NCI-H128 (cell line): ENCODE measurements around the gene EFEMP1.

Experiments
- DNase-seq: peaks from one replicate; lab custom pipeline; 2025; ENCODE audit not compliant: unreplicated experiment; lab: John Stamatoyannopoulos, UW

EFEMP1 gene

DNA sequence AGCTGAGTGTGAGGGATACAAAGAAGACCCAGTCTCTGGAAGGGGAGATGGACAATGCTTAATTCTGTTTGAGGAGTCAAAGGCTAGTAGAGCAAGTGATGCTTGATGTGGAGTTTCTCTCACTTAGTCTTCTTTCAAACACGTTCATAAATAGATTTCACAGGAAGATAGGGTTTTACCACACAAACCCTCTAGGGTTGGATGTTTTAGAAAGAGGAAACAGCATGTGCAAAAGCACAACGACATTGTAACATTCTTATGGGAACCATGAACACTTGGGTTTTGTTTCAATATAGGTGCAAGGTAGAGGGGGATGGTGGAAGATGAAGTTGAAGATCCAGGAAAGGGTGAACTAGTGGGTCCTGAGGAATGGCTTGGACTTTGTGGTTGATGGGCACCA lies 10.8 kb upstream of the EFEMP1 start:
- DNase-seq, result no peak

DNA sequence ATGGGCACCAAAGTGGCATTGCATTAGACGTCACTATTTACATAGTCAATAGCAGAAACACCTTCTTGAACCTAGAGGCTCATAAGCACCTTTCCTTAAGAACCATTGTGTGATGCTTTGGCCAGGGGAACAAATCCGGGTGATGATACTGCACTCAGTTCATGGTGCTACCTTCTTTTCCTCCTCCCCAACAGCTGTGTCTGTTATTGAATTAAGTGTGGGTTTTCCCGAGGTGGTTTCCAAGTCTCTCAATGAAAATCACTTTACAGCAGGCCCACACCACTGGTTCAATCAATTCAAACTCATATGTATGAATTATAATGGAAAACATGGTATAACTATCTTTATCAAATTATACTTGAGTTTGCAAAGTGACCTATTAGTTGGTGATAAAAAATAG lies 9.3 kb upstream of the EFEMP1 start:
- DNase-seq, result no peak

DNA sequence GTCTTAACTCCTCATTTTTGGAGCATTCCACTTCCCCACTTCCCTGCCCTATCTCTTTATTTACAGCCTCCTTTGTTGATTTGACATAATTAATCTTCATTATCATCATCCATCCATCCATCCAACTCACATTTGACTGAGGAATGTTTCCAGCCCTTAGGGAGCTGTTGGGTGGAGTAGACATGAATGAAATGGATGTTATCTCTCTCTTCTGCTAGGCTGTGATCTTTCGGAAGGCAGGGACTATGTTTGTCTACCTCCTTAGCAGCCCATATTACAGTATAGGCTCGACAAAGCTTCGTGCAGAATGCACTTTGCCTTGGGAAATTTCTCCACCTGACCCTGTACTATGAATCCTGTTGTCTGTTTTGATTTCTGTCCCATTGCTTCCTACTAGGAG lies 7.7 kb upstream of the EFEMP1 start:
- DNase-seq, result no peak

DNA sequence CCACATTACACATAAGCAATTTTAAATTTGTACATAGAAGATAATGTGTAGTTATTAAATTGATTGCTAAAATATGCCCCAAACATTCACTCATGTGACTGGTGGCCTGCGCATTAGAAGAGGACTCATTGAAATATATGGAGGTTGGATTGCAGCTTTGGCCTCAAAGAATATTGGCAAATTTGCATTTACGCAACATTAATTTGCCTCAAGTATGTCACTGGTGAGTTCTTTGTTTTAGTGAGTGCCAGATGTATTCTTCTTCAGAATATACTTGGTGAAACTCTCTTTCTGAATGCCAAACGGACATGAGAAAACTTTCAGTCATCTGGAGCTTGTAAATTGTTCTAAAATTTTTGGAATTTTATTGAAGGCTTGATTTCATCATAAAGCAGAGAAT lies 5.9 kb upstream of the EFEMP1 start:
- DNase-seq, result no peak

DNA sequence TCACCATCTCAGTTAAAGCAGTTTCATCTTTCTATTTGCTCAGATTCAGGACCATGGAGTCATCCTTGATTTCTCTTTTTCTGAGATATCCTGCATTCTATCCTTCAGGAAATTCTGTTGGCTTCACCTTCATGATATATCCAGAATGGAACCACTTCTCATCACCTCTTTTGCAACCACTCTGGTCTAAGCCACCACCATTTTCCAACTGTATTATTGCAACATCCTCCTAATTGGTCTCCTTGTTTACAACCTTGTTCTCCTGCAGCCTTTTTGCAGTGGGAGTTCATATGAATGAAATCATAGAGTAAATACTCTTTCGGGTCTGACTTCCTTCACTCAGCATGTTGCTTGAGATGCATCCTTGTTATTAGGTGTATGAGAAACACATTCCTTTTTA lies 3.4 kb upstream of the EFEMP1 start:
- no peak for DNase-seq

DNA sequence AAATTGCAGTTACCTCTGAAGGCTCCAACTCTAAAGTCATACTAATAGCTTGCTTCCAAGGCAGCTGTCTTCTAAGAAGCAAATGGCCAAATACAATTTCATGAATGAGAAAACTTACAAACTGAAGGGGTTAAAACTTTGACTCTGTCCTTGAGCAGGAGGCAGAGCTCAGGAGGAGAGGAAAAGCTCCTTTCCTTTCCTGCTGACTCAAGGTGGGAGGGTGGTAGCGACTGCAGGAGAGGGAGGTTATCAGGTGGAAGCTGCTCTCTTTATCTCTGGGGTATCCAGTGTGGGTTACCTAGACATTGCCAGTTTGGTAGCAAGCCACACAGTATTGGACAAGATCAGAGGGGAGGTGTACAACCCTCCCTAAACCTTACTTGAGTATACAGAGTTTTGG lies 2.7 kb upstream of the EFEMP1 start:
- DNase-seq, result no peak

DNA sequence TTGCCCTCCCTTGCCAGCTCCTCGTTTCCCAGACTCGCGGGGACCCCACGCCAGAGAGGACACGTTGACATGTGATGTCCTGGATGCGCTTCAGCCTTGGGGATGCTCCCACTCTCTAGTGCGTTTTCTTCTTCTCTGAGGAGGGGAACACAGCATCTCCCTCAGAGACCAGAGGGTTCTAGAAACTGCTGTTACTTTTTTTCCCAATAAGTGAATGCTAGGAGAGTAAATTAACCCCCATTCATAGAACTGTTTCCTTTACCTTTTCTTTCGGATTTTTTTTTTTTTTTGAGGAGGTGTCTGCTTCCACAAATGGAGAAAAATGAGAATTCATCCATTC lies 370 bp upstream of the EFEMP1 start:
- DNase-seq, result no peak

DNA sequence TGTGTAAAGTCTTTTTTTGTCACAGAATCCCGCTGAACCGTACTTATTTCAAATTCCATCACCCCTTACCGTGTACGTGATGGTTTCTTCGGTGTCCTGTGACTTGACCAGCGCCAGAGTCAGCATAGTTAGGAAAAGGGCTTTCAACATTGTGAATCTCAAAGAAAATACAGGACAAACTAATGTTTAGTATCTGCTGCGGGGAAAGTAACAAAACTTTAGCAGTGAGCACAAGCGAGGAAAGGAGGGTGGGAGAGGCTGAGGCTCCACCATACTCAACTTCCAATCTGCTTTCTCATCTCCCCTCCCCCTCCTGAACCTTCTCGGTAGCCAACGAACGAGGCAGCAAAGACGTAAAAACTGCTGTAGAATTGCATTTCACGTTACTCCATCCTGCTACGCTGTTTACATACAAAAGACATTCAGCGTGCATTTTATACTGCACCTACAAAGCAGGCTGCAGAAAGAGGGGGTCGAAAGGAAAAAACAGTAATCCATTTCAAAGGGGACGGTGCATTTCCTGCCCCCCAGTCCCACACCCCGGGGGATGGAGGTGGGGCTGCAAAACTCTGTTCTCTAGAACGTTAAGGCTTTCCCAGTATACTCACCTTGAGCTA lies 1.2 kb downstream of the EFEMP1 start:
- DNase-seq, result no peak

DNA sequence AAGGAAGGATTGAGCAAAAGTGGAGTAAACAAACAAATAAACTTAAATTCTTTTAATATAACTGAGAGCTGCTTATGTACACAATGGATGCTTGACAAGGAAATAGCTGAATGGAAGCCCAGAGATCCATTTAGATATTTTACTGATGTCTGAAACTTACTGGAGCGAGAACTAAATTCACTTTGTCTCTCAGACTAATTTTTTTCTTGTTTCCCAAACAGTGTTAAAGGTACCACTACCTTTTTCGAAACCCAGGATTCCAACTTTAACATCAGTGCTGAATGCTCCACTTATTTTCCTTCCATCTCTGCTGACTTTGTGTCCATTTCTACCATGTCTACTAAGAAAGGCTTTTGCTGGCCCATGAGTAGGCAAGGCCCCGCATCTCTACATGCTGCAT lies 4.0 kb downstream of the EFEMP1 start:
- DNase-seq, result no peak

DNA sequence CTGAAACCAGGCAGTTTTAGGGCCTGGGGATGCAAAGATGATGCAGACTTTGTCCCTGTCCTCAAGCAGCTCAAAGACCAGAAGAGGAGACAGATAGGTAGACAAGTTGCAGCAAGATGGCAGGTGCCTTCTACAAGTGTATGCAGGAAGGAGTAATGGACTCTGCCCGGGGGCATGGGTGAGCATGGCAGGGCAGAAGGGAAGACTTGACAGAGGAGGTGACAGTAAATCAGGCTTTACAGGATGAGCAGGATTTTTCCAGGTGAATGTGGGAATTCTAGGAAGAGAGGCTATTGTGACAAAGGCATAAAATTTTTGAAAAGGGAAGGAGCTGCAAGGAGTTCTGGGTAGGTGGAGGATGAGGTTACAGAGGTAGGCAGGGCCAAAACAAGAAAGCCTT lies 4.7 kb downstream of the EFEMP1 start:
- no peak for DNase-seq

DNA sequence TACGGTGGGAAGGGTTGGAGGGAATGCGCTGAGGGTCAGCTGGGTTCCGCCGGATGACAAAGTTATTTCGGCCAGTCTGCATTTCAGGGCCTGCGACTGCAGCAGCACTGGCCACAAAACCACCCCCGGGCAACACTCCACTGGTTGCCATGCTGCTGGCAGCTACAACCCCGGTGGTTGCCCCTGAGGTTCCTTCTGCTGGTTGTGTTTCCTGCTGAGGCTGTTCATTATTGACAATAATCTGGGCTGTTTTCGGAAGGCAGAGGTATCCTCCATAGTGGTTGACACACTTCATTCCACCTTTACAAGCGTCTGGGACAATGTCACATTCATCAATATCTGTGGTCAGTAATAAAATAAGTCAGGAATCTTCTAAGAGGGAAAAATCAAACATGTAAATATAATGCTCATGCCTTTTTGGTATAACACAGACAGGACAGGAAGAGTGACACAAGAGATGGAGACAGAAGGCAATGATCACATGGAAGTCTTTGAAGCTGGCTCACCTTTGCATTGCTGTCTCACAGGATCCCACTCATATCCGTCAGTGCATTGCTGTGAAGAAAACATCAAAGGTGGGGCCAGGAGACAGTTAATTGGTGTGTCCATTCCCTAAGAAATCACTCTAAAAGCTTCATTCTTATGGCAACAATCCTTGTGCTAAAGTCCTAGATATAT lies 5.7 kb downstream of the EFEMP1 start:
- no peak for DNase-seq

DNA sequence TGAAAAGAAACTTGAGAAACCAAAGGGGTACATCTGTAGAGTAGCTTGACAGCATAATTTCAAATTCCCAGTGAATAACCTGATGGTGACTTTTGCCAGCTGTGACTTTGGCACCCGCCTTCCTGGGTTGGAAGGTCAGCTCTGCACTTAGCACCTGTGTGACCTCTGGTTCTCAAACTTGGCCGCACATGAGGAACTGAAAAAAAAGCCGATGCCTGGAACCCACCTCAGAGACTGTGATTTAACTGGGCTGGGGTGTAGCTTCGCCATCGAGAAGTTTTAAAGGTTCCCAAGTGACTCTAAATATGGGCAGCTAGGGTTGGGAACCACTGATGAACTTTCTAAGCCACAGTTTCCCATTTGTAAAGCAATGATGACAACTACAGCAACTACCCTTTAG lies 6.5 kb downstream of the EFEMP1 start:
- DNase-seq, result no peak

DNA sequence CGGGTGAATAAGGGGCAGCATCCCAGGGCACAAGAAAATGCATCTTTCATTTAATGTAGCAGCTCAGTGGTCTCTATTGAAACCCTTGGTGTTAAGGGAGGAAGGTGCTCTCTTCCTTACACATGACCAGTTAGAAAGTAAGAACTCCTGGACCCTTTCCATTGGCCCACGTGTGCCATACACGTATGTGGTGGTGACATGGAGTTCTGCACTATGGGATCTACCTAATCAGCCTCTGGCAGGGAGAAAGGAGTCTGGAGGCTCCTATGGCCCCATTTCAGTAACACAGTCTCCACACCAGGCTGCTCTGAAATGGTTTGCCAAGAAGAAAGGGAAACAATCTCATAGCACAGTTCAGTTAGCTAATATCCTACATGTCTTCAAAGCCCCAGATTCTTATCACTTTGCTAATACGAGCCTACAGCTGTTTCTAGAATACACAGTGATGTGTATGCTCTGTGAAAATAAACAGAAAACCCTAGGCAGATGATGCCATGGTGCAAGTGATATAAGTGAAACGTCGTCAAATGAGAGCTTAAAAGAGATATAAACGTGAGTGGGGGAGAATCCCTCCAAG lies 7.0 kb downstream of the EFEMP1 start:
- no peak for DNase-seq

DNA sequence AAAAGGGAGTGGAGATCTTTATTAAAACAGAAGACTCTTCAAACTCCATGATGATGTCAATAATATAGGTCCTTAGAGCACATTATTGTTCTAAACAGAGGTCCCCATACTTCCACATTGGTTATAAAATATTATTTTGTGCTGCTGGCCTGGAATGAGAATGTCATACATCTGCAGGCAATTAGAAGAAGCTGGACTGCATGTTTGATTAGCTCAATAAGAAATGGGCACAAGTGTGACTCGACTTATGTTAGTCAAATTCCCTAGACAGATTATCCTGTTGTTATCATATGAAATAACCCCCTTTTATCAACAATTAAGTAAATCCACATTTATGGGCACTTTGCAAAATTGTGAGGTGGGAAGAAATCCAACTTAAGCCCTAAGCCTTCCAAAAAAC lies 8.8 kb downstream of the EFEMP1 start:
- no peak for DNase-seq

DNA sequence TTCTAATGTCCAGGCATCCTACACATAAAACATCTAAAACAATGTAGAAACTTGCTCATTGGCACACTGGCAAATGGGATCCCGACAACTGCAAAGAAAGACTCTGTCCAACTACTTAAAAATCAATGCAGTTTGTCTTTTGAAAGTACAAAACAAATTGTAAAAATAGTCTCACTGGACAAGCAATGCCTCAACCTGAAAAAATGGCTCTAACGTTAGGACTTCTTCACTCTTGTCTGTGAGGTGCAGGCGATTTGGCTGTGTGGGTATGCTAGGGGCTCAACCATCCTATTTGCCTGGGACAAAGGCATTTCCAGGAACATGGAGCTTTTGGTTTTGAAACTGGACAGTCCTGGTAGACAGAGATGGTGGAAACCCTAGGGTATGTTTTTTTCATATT lies 10.7 kb downstream of the EFEMP1 start:
- no peak for DNase-seq

DNA sequence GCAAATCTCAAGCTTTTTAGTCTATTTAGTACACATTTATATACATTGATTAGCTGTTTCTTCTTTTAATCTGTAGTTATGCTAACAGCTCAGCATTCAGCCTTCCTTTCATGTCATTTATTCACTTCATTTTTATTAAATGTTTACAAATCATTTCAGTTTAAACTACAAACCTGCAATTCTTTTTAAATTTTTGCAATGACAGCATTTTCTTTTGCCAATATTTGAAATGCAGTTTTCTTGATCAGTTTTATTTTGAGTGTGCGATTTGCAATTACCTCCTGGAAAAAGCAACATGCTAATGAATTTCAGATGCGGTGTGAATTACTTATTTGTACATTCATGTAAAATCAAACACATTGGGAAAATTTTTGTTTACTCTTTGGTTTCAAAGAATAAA lies 13.5 kb downstream of the EFEMP1 start:
- DNase-seq, result no peak

DNA sequence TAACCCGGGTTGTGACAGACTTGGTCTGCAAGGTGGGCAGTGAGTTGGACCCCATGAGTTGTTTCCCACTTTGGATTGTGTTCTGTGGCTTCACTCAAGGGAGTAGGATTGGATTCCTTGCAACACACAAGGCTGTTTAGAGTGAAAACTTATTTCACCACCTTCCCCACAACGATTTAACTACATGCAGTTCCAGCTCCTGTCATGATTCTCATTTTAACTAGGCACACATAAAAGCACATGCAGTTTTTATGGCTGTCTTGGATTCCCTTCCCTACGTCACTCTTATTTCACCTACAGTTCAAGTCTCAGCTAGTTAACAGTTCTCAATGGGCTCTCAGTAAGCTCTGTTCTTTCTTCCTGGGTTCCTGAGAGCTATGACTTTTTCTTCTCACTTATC lies 15.9 kb downstream of the EFEMP1 start:
- no peak for DNase-seq

DNA sequence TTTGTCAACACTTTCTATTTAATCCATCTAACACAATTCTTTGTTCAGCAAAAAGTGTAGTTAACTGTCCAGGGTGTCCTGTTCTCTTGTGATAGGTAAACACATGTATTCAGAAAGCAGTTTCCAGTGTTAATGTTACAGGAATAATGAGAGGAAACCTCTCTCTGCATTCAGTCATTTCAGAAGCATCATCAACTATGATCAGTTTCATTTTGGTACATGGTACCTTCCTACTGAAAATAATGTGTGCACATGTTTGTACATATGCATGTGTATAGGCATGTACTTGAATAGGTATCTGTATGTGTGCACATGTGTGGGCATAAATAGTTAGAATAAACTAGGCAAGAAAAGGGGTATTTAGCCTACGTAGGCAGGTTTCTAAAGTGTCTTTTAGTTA lies 16.6 kb downstream of the EFEMP1 start:
- no peak for DNase-seq

DNA sequence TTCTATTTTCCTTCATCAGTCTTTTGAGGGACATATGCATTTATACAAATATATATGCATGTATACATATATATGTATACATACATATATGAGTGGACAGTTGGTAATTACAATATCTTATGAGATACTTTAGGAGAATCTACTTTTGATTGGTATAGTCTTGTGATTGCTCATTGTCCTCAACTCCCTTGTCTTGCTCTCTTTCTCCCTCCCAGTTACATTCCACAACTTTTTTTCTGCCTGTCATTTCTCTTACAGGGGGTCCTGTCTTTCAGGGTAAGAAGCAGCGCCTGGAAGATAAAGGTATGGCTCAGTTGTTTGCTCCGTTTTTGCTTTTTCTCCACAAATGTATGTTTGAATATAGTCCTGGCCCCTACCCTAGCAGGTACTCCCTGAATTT lies 19.9 kb downstream of the EFEMP1 start:
- no peak for DNase-seq

DNA sequence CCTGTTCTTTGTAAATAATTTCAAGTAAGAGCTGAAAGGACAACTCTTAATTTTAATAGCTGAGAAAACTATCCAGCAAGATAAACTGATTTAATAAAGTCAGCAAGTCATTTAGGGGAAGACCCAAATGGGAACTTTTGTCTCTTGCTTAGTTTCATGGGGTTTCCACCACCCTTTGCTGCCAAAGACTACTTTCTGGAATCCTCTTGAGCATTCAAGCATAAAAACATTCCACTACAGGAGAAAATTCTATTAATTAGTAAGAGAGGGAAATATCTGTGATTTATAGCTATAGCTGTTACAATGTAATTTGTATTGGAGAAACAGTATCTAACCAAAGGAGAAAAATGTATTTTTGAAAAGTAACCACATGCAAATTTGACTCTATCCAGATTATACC lies 20.6 kb downstream of the EFEMP1 start:
- no peak for DNase-seq

DNA sequence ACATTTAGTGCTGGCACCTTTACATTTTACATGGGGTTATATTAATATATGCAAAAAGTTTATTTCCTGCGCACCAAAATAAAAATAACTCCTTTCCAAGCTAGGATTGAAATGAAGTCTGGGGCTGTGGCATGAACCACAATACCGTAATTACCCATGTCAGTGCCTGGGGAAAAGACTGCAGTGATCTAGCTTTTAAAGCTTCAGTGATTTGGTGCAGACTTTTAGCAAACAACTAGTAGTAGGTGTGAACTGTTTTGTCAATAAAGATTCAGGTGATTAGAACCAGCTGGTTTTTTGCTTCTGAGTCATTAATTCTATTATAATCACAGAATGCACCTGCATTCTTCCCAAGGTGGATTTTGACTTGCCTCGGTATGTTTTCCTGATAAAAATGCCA lies 21.2 kb downstream of the EFEMP1 start:
- no peak for DNase-seq

DNA sequence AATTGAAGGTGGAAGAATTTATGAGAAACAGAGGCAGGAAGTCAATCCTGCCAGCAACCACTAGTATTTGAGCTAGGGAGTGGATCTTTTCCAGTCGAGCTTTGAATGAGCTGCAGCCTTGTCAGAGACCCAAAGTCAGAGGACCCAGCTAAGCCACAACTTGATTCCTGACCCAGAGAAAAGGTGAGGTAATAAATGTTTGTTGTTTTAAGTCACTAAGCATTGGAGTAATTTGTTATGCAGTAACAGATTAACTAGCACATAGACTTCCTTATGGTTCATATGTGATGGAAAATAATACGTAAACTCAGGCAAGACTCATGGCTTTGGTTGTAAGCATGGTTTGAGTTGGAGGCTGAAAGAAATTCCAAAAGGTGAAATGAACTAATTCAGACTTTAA lies 21.6 kb downstream of the EFEMP1 start:
- DNase-seq, result no peak

DNA sequence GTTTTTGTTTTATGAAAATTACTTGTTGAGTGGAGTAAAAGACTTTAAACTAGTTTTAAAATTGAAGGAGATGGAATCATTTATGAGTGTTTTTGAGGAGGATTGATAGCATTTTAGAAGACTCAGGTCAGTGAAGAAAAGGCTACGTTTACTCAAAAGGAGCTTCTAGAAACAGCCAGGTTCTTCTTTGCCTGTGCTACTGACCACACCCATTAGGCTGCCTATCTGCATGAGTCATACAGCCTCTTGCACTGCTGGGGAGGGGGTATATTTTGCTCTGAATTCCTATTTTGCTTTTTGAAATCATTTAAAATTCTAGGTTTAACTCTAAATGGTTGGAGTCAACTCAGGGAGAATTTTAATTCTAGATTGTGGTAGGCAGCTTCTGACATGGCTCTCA lies 22.3 kb downstream of the EFEMP1 start:
- DNase-seq, result no peak
